Mesothelial cell of epicardium (in vitro differentiated cells): ENCODE data around the gene B4GALT2. TPM values are rescaled to one million over a fixed set of nuclear protein-coding genes. Genes with fewer than 3 reads are reported as not detected.

Experiments used
- DNase-seq, 2 experiments: peaks; one replicate each; pipeline ENCODE4 v3.0.0; 2021; ENCODE audit warnings: low spot score in 2 of 2; ENCODE audit not compliant: unreplicated experiment in 2 of 2
- H3K27ac Mint-ChIP-seq: 2 replicates; pipeline ENCODE4 v1.8.0; 2021; ENCODE audit warnings: mixed read lengths
- H3K27me3 Mint-ChIP-seq: 2 replicates; pipeline ENCODE4 v1.8.0; 2021; ENCODE audit warnings: low read depth, mixed read lengths
- H3K36me3 Mint-ChIP-seq: 2 replicates; pipeline ENCODE4 v1.8.0; 2021; ENCODE audit warnings: mixed read lengths
- H3K4me1 Mint-ChIP-seq: 2 replicates; pipeline ENCODE4 v1.8.0; 2021; ENCODE audit warnings: mixed read lengths
- H3K4me3 Mint-ChIP-seq: 2 replicates; pipeline ENCODE4 v1.8.0; 2021; ENCODE audit warnings: mild to moderate bottlenecking, moderate library complexity, mixed read lengths
- H3K9me3 Mint-ChIP-seq: 2 replicates; pipeline ENCODE4 v1.8.0; 2021; ENCODE audit warnings: mixed read lengths
- CTCF ChIP-seq: fragments of 200-600 bp; sonication (generic); IDR thresholded peaks from one replicate; pipeline ENCODE4 v1.5.0; 2021; ENCODE audit warnings: antibody characterized with exemption; ENCODE audit not compliant: unreplicated experiment
- total RNA-seq: library from RNA; stranded (reverse); gene quantifications from 3 replicates; pipeline ENCODE4 v1.2.1, GENCODE V29; 2021

The B4GALT2 gene
- total RNA-seq, 1 donor from 2014 or later: 55.8 TPM

- DNase-seq: no peak
- Mint-ChIP-seq H3K9me3 (no peaks in the 10 kb centered on the region), H3K4me1 (peaks cover 14% of the 10 kb centered on the region), H3K27ac (no peak overlapping the region), H3K36me3 (no peaks in the 10 kb centered on the region), H3K27me3 (peaks cover 54% of the 10 kb centered on the region), H3K4me3 (peak overlapping the region; percentile 8)
- no peak for TF ChIP-seq CTCF
These were observed 41.7 kb upstream of the B4GALT2 start for GRCh38 chr1:43937179-43937865.

GRCh38 chr1:43938383-43938782 lies 40.6 kb upstream of the B4GALT2 start:
- H3K9me3 Mint-ChIP-seq: no peaks in the 10 kb centered on the region
- H3K4me3 Mint-ChIP-seq: no peak overlapping the region

GRCh38 chr1:43938892-43939587 lies 40.0 kb upstream of the B4GALT2 start:
- Mint-ChIP-seq H3K4me1 (peaks cover 3% of the 10 kb centered on the region), H3K9me3 (no peaks in the 10 kb centered on the region), H3K27me3 (peaks cover 41% of the 10 kb centered on the region), H3K27ac (no peak overlapping the region), H3K36me3 (no peaks in the 10 kb centered on the region), H3K4me3 (no peak overlapping the region)
- no peak for TF ChIP-seq CTCF
- DNase-seq: no peak

More at GRCh38 chr1:43938383-43938782, 40.6 kb upstream of the B4GALT2 start:
- DNase-seq: no peak
- peaks cover 44% of the 10 kb centered on the region for H3K27me3 Mint-ChIP-seq
- H3K4me1 Mint-ChIP-seq: peaks cover 6% of the 10 kb centered on the region
- H3K27ac Mint-ChIP-seq: no peak overlapping the region
- no peaks in the 10 kb centered on the region for H3K36me3 Mint-ChIP-seq
- TF ChIP-seq CTCF: no peak

DNA sequence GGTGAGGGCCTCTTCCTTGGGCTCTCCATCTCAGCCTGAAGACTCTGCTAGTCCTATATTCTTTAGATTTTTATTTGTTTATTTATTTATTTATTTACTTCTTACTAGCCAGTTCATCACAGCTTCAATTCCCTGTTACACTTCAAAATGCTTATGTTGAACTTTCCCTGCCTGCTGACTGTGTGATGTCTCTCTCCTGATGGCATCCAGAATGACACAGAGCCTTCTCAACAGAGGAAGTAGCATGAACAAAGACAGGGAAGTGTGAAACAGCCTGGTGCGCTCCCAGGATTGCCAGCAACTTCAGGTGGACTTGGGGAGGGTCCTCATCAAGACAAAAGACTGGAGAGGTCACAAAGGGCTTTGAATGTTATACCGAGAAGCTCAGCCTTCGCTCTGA lies 36.6 kb upstream of the B4GALT2 start:
- Mint-ChIP-seq H3K36me3 (no peaks in the 10 kb centered on the region), H3K27me3 (peaks cover 25% of the 10 kb centered on the region), H3K9me3 (no peaks in the 10 kb centered on the region), H3K4me3 (no peak overlapping the region), H3K27ac (no peak overlapping the region), H3K4me1 (peaks cover 11% of the 10 kb centered on the region)
- TF ChIP-seq CTCF: no peak
- no peak for DNase-seq

GRCh38 chr1:43944860-43945259 lies 34.1 kb upstream of the B4GALT2 start:
- TF ChIP-seq CTCF: no peak
- Mint-ChIP-seq H3K4me3 (no peak overlapping the region), H3K27ac (no peak overlapping the region)

More at GRCh38 chr1:43944860-43945259, 34.1 kb upstream of the B4GALT2 start:
- H3K27me3 Mint-ChIP-seq: peaks cover 4% of the 10 kb centered on the region
- H3K4me1 Mint-ChIP-seq: peaks cover 24% of the 10 kb centered on the region
- H3K9me3 Mint-ChIP-seq: no peaks in the 10 kb centered on the region
- no peak for DNase-seq
- no peaks in the 10 kb centered on the region for H3K36me3 Mint-ChIP-seq
